ENCODE results near the gene C6orf47. TPM values are rescaled to one million over a fixed set of nuclear protein-coding genes. Genes with fewer than 3 reads are reported as not detected.
A peak's percentile ranks its signal among the peaks of the same experiment; 100 is the strongest.

Gene C6orf47
- total and polyA plus RNA-seq, 2 of the 13 experiments (the other 11 are each of a cell fraction or from before 2014, with no cell fraction given), result 1.7 to 18.1 TPM

DNA sequence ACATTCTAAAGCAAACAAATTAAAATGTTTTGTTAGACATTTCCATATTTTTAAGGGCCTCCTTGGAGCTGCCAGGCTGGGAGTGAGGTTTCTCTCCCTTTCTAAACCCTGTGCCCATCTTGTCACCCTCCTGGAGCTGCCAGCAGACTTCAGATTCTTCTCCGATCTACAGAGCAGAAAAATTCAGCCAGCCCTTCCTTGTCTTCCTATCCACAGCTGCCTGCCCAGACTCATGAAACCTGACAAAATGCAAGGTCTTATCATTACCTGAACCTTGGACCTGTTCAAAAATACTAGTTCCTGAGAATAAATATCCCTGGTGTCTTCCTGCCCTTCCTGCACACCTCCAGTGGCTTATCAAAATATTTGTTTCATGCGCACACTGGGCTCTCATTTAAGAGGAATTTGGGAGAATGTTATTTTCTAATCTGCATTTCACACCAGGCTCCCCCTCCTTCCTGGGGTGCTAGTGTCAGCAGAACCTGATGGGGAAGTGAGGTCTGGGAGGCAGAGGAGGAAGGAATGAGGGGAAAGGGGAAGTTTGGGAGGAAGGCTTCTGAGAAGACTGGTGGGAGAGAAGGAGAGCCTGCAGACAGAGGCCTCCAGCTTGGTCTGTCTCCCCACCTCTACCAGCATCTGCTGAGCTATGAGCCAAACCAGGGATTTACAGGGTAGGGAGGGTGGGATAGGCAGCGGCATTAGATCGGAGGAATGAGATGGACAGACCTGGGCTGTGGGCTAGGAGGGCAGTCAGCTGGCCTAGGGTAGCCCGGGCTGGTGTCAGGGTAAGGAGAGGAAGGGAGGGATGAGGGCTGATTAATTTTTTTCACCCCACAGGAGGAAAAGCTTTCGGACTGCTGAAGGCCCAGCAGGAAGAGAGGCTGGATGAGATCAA, 45.6 kb downstream of the C6orf47 start, which contains the start of gene AIF1 (continued):
- TF ChIP-seq LBX2 (CRISPR knock-in tag; IDR thresholded peaks at IDR 0.05; ENCODE audit: borderline replicate concordance) (no peak), ZFP36L1 (CRISPR knock-in tag; IDR thresholded peaks at IDR 0.05) (0 out of 2 replicates have a peak, but pooled peaks have one; percentile 51), ZNF670 (CRISPR knock-in tag; IDR thresholded peaks at IDR 0.05; ENCODE audit: borderline replicate concordance) (0 out of 2 replicates have a peak, but pooled peaks have one; percentile 0), CHD2 (IDR thresholded peaks at IDR 0.05; ENCODE audit: low read depth, low read length) (no peak), BRD4 (CRISPR knock-in tag; IDR thresholded peaks at IDR 0.05) (0 out of 2 replicates have a peak, but pooled peaks have one; percentile 20), ZNF441 (CRISPR knock-in tag; IDR thresholded peaks at IDR 0.05; ENCODE audit: borderline replicate concordance) (no peak), ZNF430 (CRISPR knock-in tag; IDR thresholded peaks at IDR 0.05) (peak; percentile 62; the same call in 1 of the 2 replicates), FOXO1 (CRISPR knock-in tag; IDR thresholded peaks at IDR 0.05) (no peak), ZBTB46 (CRISPR knock-in tag; IDR thresholded peaks at IDR 0.05; ENCODE audit: borderline replicate concordance) (no peak), E2F5 (CRISPR knock-in tag; conservative IDR thresholded peaks at IDR 0.05) (no peak), HNF4A (CRISPR knock-in tag; IDR thresholded peaks at IDR 0.05) (peak; percentile 83), ELF3 (CRISPR knock-in tag; IDR thresholded peaks at IDR 0.05) (0 out of 2 replicates have a peak, but pooled peaks have one; percentile 61), CREM (IDR thresholded peaks at IDR 0.05) (peak; percentile 39), CREM (CRISPR knock-in tag; IDR thresholded peaks at IDR 0.05) (no peak), ZNF737 (CRISPR knock-in tag; IDR thresholded peaks at IDR 0.05; ENCODE audit: borderline replicate concordance) (no peak), MLLT10 (CRISPR knock-in tag; IDR thresholded peaks at IDR 0.05) (no peak), GATAD2A (CRISPR knock-in tag; IDR thresholded peaks at IDR 0.05) (peak; percentile 54; the same call in 1 of the 2 replicates), GATA4 (IDR thresholded peaks at IDR 0.05; ENCODE audit: borderline replicate concordance, low read depth) (no peak)
- TF ChIP-seq, protein P1, sequence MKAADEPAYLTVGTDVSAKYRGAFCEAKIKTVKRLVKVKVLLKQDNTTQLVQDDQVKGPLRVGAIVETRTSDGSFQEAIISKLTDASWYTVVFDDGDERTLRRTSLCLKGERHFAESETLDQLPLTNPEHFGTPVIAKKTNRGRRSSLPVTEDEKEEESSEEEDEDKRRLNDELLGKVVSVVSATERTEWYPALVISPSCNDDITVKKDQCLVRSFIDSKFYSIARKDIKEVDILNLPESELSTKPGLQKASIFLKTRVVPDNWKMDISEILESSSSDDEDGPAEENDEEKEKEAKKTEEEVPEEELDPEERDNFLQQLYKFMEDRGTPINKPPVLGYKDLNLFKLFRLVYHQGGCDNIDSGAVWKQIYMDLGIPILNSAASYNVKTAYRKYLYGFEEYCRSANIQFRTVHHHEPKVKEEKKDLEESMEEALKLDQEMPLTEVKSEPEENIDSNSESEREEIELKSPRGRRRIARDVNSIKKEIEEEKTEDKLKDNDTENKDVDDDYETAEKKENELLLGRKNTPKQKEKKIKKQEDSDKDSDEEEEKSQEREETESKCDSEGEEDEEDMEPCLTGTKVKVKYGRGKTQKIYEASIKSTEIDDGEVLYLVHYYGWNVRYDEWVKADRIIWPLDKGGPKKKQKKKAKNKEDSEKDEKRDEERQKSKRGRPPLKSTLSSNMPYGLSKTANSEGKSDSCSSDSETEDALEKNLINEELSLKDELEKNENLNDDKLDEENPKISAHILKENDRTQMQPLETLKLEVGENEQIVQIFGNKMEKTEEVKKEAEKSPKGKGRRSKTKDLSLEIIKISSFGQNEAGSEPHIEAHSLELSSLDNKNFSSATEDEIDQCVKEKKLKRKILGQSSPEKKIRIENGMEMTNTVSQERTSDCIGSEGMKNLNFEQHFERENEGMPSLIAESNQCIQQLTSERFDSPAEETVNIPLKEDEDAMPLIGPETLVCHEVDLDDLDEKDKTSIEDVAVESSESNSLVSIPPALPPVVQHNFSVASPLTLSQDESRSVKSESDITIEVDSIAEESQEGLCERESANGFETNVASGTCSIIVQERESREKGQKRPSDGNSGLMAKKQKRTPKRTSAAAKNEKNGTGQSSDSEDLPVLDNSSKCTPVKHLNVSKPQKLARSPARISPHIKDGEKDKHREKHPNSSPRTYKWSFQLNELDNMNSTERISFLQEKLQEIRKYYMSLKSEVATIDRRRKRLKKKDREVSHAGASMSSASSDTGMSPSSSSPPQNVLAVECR (CRISPR knock-in tag; IDR thresholded peaks at IDR 0.05; ENCODE audit: borderline replicate concordance), result no peak
- TF ChIP-seq, protein P2, sequence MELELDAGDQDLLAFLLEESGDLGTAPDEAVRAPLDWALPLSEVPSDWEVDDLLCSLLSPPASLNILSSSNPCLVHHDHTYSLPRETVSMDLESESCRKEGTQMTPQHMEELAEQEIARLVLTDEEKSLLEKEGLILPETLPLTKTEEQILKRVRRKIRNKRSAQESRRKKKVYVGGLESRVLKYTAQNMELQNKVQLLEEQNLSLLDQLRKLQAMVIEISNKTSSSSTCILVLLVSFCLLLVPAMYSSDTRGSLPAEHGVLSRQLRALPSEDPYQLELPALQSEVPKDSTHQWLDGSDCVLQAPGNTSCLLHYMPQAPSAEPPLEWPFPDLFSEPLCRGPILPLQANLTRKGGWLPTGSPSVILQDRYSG (CRISPR knock-in tag; IDR thresholded peaks at IDR 0.05), result no peak

All from HepG2 (cell line).